GM23248 (cell line): ENCODE data around the gene ABCG1. TPM values are rescaled to one million over a fixed set of nuclear protein-coding genes. Genes with fewer than 3 reads are reported as not detected.

Experiments used
- DNase-seq: peaks from one replicate; pipeline ENCODE4 v3.0.0-alpha.2; 2015
- H2AFZ ChIP-seq: fragments of 200-600 bp; sonication (generic); 2 replicates; pipeline ENCODE4 v1.6.1; 2016; ENCODE audit warnings: antibody characterized with exemption
- H3F3A ChIP-seq: fragments of 200-600 bp; sonication (generic); 2 replicates; pipeline ENCODE4 v1.6.1; 2016; ENCODE audit warnings: mild to moderate bottlenecking, antibody characterized with exemption, mixed run types; ENCODE audit not compliant: insufficient read depth
- H3K27ac ChIP-seq: fragments of 200-600 bp; sonication (generic); 2 replicates; pipeline ENCODE4 v1.5.1; 2016; ENCODE audit warnings: mild to moderate bottlenecking
- H3K27me3 ChIP-seq: fragments of 200-600 bp; sonication (generic); replicated peaks from 2 replicates; pipeline ENCODE4 v1.6.1; 2016; ENCODE audit warnings: mild to moderate bottlenecking; ENCODE audit not compliant: insufficient read depth
- H3K36me3 ChIP-seq: fragments of 200-600 bp; sonication (generic); 2 replicates; pipeline ENCODE4 v1.6.1; 2016; ENCODE audit warnings: low read depth, mild to moderate bottlenecking
- H3K4me1 ChIP-seq: fragments of 200-600 bp; sonication (generic); 2 replicates; pipeline ENCODE4 v1.6.1; 2016; ENCODE audit warnings: mild to moderate bottlenecking; ENCODE audit not compliant: insufficient read depth
- H3K4me2 ChIP-seq: fragments of 200-600 bp; sonication (generic); one replicate; pipeline ENCODE4 v1.6.1; 2016; ENCODE audit warnings: mild to moderate bottlenecking; ENCODE audit not compliant: unreplicated experiment
- H3K4me3 ChIP-seq: fragments of 200-600 bp; sonication (generic); 2 replicates; pipeline ENCODE4 v1.5.1; 2016; ENCODE audit warnings: mild to moderate bottlenecking
- H3K79me2 ChIP-seq: fragments of 200-600 bp; sonication (generic); 2 replicates; pipeline ENCODE4 v1.6.1; 2016; ENCODE audit warnings: mild to moderate bottlenecking; ENCODE audit not compliant: insufficient read depth
- H3K9ac ChIP-seq: fragments of 200-600 bp; sonication (generic); 2 replicates; pipeline ENCODE4 v1.6.1; 2016; ENCODE audit warnings: mild to moderate bottlenecking
- H3K9me2 ChIP-seq: fragments of 200-600 bp; sonication (generic); 2 replicates; pipeline ENCODE4 v1.6.1; 2016; ENCODE audit warnings: mixed run types, mild to moderate bottlenecking, moderate library complexity; ENCODE audit not compliant: insufficient read depth
- H3K9me3 ChIP-seq: fragments of 200-600 bp; sonication (generic); one replicate; pipeline ENCODE4 v1.6.1; 2017; ENCODE audit warnings: low read depth
- H4K20me1 ChIP-seq: fragments of 200-600 bp; sonication (generic); 2 replicates; pipeline ENCODE4 v1.6.0; 2016; ENCODE audit not compliant: insufficient read depth
- EZH2 ChIP-seq: fragments of 200-600 bp; sonication (generic); IDR thresholded peaks from 2 replicates; pipeline ENCODE4 v1.6.1; 2018; ENCODE audit warnings: antibody characterized with exemption, mild to moderate bottlenecking; ENCODE audit not compliant: insufficient read depth, poor library complexity, severe bottlenecking
- EZH2phosphoT487 ChIP-seq: fragments of 200-600 bp; sonication (generic); IDR thresholded peaks from 2 replicates; pipeline ENCODE4 v1.6.1; 2018; ENCODE audit warnings: antibody characterized with exemption, moderate library complexity, mild to moderate bottlenecking, low read depth; ENCODE audit not compliant: insufficient read depth
- WGBS, 2 experiments: methylation state at CpG; one replicate each; pipeline ENCODE4 v1.1.6; 2015 to 2017; ENCODE audit warnings: low lambda C conversion rate in 2 of 2, low coverage in 1 of 2; ENCODE audit errors: missing lambda C conversion rate in 2 of 2; 5-methylcytosine and 5-hydroxymethylcytosine counted together
- in situ Hi-C: fragments of 300-500 bp; cut with MboI; formaldehyde crosslinking; loops from 2 replicates; pipeline ENCODE4 v1.15.0; 2020
- polyA plus RNA-seq: library from polyadenylated mRNA; unstranded; fragments of >200 nt; fragmentation: Nextera tagmentation; extraction: Ambion mirVana; gene quantifications from 2 replicates; pipeline ENCODE4 v1.2.1, GENCODE V29; 2016
- total RNA-seq: library from RNA; depleted of rRNA; stranded (reverse); fragments of >200 nt; shearing (Covaris generic); gene quantifications from 2 replicates; pipeline ENCODE4 v1.2.3, GENCODE V29; 2014

Gene ABCG1
- total and polyA plus RNA-seq, 2 experiments from 2014 or later: 0.08 TPM; not detected in 1

GRCh38 chr21:42319376-42319775, 100.4 kb downstream of the ABCG1 start:
- no peak overlapping the region for H2AFZ ChIP-seq
- H4K20me1 ChIP-seq: no peaks in the 10 kb centered on the region
- no peak overlapping the region for H3K4me3 ChIP-seq
- H3K36me3 ChIP-seq: no peaks in the 10 kb centered on the region
- in situ Hi-C loops: no loop called here
- H3K4me1 ChIP-seq: no peaks in the 10 kb centered on the region
- no peak for TF ChIP-seq EZH2phosphoT487
- TF ChIP-seq EZH2: no peak
- H3F3A ChIP-seq: no peaks in the 10 kb centered on the region
- WGBS, 2 experiments: 49 to 59% methylated on average over 8 to 10 of the region's 10 CpGs
- DNase-seq: no peak
- H3K9ac ChIP-seq: no peak overlapping the region
- no peak overlapping the region for H3K27ac ChIP-seq
- no peaks in the 10 kb centered on the region for H3K79me2 ChIP-seq
- H3K4me2 ChIP-seq: no peak overlapping the region
- no peaks in the 10 kb centered on the region; the same call in 1 of the 2 replicates for H3K27me3 ChIP-seq
- H3K9me2 ChIP-seq: no peaks in the 10 kb centered on the region
- no peaks in the 10 kb centered on the region for H3K9me3 ChIP-seq

GRCh38 chr21:42319851-42320572, 101.1 kb downstream of the ABCG1 start:
- 66 to 70% methylated on average over 12 to 15 of the region's 17 CpGs for WGBS, 2 experiments
- Histone ChIP-seq H3K4me2 (no peak overlapping the region), H3K4me3 (no peak overlapping the region), H3K79me2 (no peaks in the 10 kb centered on the region), H3K36me3 (no peaks in the 10 kb centered on the region), H2AFZ (no peak overlapping the region), H3K4me1 (no peaks in the 10 kb centered on the region), H3K9ac (no peak overlapping the region), H4K20me1 (no peaks in the 10 kb centered on the region), H3K9me2 (no peaks in the 10 kb centered on the region), H3K9me3 (no peaks in the 10 kb centered on the region), H3F3A (no peaks in the 10 kb centered on the region), H3K27ac (no peak overlapping the region), H3K27me3 (peaks cover 3% of the 10 kb centered on the region)
- TF ChIP-seq EZH2phosphoT487: no peak
- no peak for TF ChIP-seq EZH2
- in situ Hi-C loops: no loop called here
- DNase-seq: no peak

GRCh38 chr21:42320791-42321190, 101.9 kb downstream of the ABCG1 start:
- Histone ChIP-seq H3K27ac (no peak overlapping the region), H3K27me3 (peaks cover 11% of the 10 kb centered on the region), H3K79me2 (no peaks in the 10 kb centered on the region), H2AFZ (no peak overlapping the region), H3K36me3 (no peaks in the 10 kb centered on the region), H3K9me3 (no peaks in the 10 kb centered on the region), H3K9ac (no peak overlapping the region), H3K4me1 (no peaks in the 10 kb centered on the region), H3K9me2 (no peaks in the 10 kb centered on the region), H3K4me3 (no peak overlapping the region), H4K20me1 (no peaks in the 10 kb centered on the region), H3F3A (no peaks in the 10 kb centered on the region), H3K4me2 (no peak overlapping the region)
- DNase-seq: no peak
- WGBS, 2 experiments: 35 to 41% methylated on average over 7 to 8 of the region's 8 CpGs
- no peak for TF ChIP-seq EZH2phosphoT487
- TF ChIP-seq EZH2: no peak
- in situ Hi-C loops: no loop called here

GRCh38 chr21:42321231-42321630, 102.3 kb downstream of the ABCG1 start:
- peaks cover 12% of the 10 kb centered on the region for H3K27me3 ChIP-seq

More at GRCh38 chr21:42321231-42321630, 102.3 kb downstream of the ABCG1 start:
- H3K79me2 ChIP-seq: no peaks in the 10 kb centered on the region
- no peaks in the 10 kb centered on the region for H3K36me3 ChIP-seq
- no peak overlapping the region for H3K9ac ChIP-seq
- H3K9me3 ChIP-seq: no peaks in the 10 kb centered on the region
- no peak overlapping the region for H3K4me2 ChIP-seq
- no peaks in the 10 kb centered on the region for H4K20me1 ChIP-seq
- WGBS, 2 experiments: 35 to 42% methylated on average over 10 of the region's 10 CpGs
- in situ Hi-C loops: no loop called here
- TF ChIP-seq EZH2 (no peak), EZH2phosphoT487 (no peak)
- no peaks in the 10 kb centered on the region for H3K9me2 ChIP-seq
- no peaks in the 10 kb centered on the region for H3K4me1 ChIP-seq
- no peak overlapping the region for H3K27ac ChIP-seq
- H2AFZ ChIP-seq: no peak overlapping the region
- H3F3A ChIP-seq: no peaks in the 10 kb centered on the region
- no peak overlapping the region for H3K4me3 ChIP-seq
- DNase-seq: no peak
